GM23338 (cell line): ENCODE data around the gene RASA3. TPM values are rescaled to one million over a fixed set of nuclear protein-coding genes. Genes with fewer than 3 reads are reported as not detected.

ENCODE experiments used
- ATAC-seq: fragments of 200-7000 bp; cut with Tn5 transposase; 3 replicates; pipeline ENCODE4 v1.9.1; 2020
- DNase-seq: peaks from one replicate; pipeline ENCODE4 v3.0.0-alpha.2; 2015; ENCODE audit warnings: low spot score
- H2AFZ ChIP-seq: fragments of 200-600 bp; sonication (generic); 2 replicates; pipeline ENCODE4 v1.8.0; 2016; ENCODE audit warnings: antibody characterized with exemption, mild to moderate bottlenecking, moderate library complexity
- H3F3A ChIP-seq: fragments of 200-600 bp; sonication (generic); replicated peaks from 2 replicates; pipeline ENCODE4 v1.8.0; 2017; ENCODE audit warnings: antibody characterized with exemption, mixed run types, low read depth
- H3K27ac ChIP-seq: fragments of 200-600 bp; sonication (generic); 2 replicates; pipeline ENCODE4 v1.6.1; 2016; ENCODE audit warnings: low read depth
- H3K27me3 ChIP-seq: fragments of 200-600 bp; sonication (generic); 2 replicates; pipeline ENCODE4 v1.8.0; 2016; ENCODE audit warnings: mild to moderate bottlenecking, mixed run types, moderate library complexity; ENCODE audit not compliant: insufficient read depth
- H3K36me3 ChIP-seq: fragments of 200-600 bp; sonication (generic); 2 replicates; pipeline ENCODE4 v1.8.0; 2016; ENCODE audit warnings: mild to moderate bottlenecking; ENCODE audit not compliant: insufficient read depth
- H3K4me1 ChIP-seq: fragments of 200-600 bp; sonication (generic); 2 replicates; pipeline ENCODE4 v1.8.0; 2016; ENCODE audit warnings: mild to moderate bottlenecking, moderate library complexity; ENCODE audit not compliant: insufficient read depth
- H3K4me2 ChIP-seq: fragments of 200-600 bp; sonication (generic); 2 replicates; pipeline ENCODE4 v1.7.1; 2017; ENCODE audit warnings: mixed run types
- H3K4me3 ChIP-seq: fragments of 200-600 bp; sonication (generic); 2 replicates; pipeline ENCODE4 v1.6.1; 2016; ENCODE audit warnings: mixed run types
- H3K79me2 ChIP-seq: fragments of 200-600 bp; sonication (generic); replicated peaks from 2 replicates; pipeline ENCODE4 v1.8.0; 2017; ENCODE audit warnings: mild to moderate bottlenecking; ENCODE audit not compliant: insufficient read depth
- H3K9me2 ChIP-seq: fragments of 200-600 bp; sonication (generic); 2 replicates; pipeline ENCODE4 v1.8.0; 2017; ENCODE audit not compliant: insufficient read depth
- H4K20me1 ChIP-seq: fragments of 200-600 bp; sonication (generic); replicated peaks from 2 replicates; pipeline ENCODE4 v1.8.0; 2017; ENCODE audit warnings: mild to moderate bottlenecking; ENCODE audit not compliant: insufficient read depth
- H3K27ac Mint-ChIP-seq: 2 replicates; pipeline ENCODE4 v1.8.0; 2020; ENCODE audit warnings: inconsistent platforms, mild to moderate bottlenecking, moderate library complexity, mixed read lengths
- H3K27me3 Mint-ChIP-seq: 3 replicates; pipeline ENCODE4 v1.8.0; 2022; ENCODE audit warnings: low read depth, mild to moderate bottlenecking, moderate library complexity, mixed read lengths, inconsistent platforms; ENCODE audit not compliant: insufficient read depth, poor library complexity
- H3K36me3 Mint-ChIP-seq: 3 replicates; pipeline ENCODE4 v1.8.0; 2021; ENCODE audit warnings: low read depth, mild to moderate bottlenecking, inconsistent platforms, moderate library complexity, mixed read lengths
- H3K4me1 Mint-ChIP-seq: 3 replicates; pipeline ENCODE4 v1.8.0; 2020; ENCODE audit warnings: mild to moderate bottlenecking, inconsistent platforms, mixed read lengths
- H3K4me3 Mint-ChIP-seq: 3 replicates; pipeline ENCODE4 v1.8.0; 2021; ENCODE audit warnings: moderate library complexity, mild to moderate bottlenecking, inconsistent platforms, mixed read lengths
- H3K9me3 Mint-ChIP-seq: 3 replicates; pipeline ENCODE4 v1.8.0; 2020; ENCODE audit warnings: moderate library complexity, mild to moderate bottlenecking, inconsistent platforms, mixed read lengths
- CREB1 ChIP-seq: fragments of 250-450 bp; sonication (Bioruptor Pico); IDR thresholded peaks from 2 replicates; pipeline ENCODE4 v1.5.0; 2020; ENCODE audit warnings: low read depth, mild to moderate bottlenecking, moderate library complexity
- CTCF ChIP-seq, 2 experiments: fragments of 200-600 bp in 1 of 2; sonication (generic) in 1 of 2; conservative IDR thresholded peaks; 2 replicates each; pipeline versions ENCODE4 v1.5.1 to v1.6.1; 2016 to 2017; ENCODE audit warnings: antibody characterized with exemption in 2 of 2, low read depth in 2 of 2, mild to moderate bottlenecking in 2 of 2, moderate library complexity in 1 of 2
- EZH2 ChIP-seq: fragments of 200-600 bp; sonication (generic); IDR thresholded peaks from one replicate; pipeline ENCODE4 v1.8.0; 2017; ENCODE audit warnings: antibody characterized with exemption, mild to moderate bottlenecking, low read depth; ENCODE audit not compliant: unreplicated experiment
- EZH2phosphoT487 ChIP-seq: fragments of 200-600 bp; sonication (generic); IDR thresholded peaks from one replicate; pipeline ENCODE4 v1.8.1; 2018; ENCODE audit warnings: antibody characterized with exemption; ENCODE audit not compliant: unreplicated experiment
- JUNB ChIP-seq: IDR thresholded peaks from one replicate; pipeline ENCODE4 v1.6.1; 2016; ENCODE audit warnings: antibody characterized with exemption; ENCODE audit not compliant: unreplicated experiment
- NANOG ChIP-seq: IDR thresholded peaks from 2 replicates; pipeline ENCODE4 v1.6.1; 2016; ENCODE audit warnings: antibody characterized with exemption, borderline replicate concordance
- POLR2AphosphoS5 ChIP-seq: IDR thresholded peaks from 2 replicates; pipeline ENCODE4 v1.6.1; 2016; ENCODE audit warnings: antibody characterized with exemption, low read depth
- STAT1 ChIP-seq: IDR thresholded peaks from one replicate; pipeline ENCODE4 v1.6.1; 2016; ENCODE audit warnings: antibody characterized with exemption; ENCODE audit not compliant: unreplicated experiment
- ZNF114 ChIP-seq: fragments of 250-450 bp; sonication (Bioruptor Pico); IDR thresholded peaks from 2 replicates; pipeline ENCODE4 v1.5.0; 2020; ENCODE audit warnings: mild to moderate bottlenecking, moderate library complexity
- polyA plus RNA-seq: library from polyadenylated mRNA; unstranded; fragments of >200 nt; fragmentation: Nextera tagmentation; extraction: Ambion mirVana; gene quantifications from 2 replicates; pipeline ENCODE4 v1.2.1, GENCODE V29; 2016
- total RNA-seq: library from RNA; depleted of rRNA; stranded (reverse); fragments of >200 nt; shearing (Covaris generic); gene quantifications from 2 replicates; pipeline ENCODE4 v1.2.3, GENCODE V29; 2014
- TF ChIP-seq, protein P1 (sequence below): fragments of 250-450 bp; sonication (Bioruptor Pico); IDR thresholded peaks from 2 replicates; pipeline ENCODE4 v1.5.0; 2020; ENCODE audit warnings: mild to moderate bottlenecking, moderate library complexity
- TF ChIP-seq, protein P2 (sequence below): IDR thresholded peaks from 2 replicates; pipeline ENCODE4 v1.6.1; 2016; ENCODE audit warnings: antibody characterized with exemption
- TF ChIP-seq, protein P3 (sequence below): IDR thresholded peaks from one replicate; pipeline ENCODE4 v1.6.1; 2018; ENCODE audit warnings: antibody characterized with exemption; ENCODE audit not compliant: unreplicated experiment

RASA3 gene
- total and polyA plus RNA-seq, 2 experiments from 2014 or later, result 11.2 to 20.7 TPM

DNA sequence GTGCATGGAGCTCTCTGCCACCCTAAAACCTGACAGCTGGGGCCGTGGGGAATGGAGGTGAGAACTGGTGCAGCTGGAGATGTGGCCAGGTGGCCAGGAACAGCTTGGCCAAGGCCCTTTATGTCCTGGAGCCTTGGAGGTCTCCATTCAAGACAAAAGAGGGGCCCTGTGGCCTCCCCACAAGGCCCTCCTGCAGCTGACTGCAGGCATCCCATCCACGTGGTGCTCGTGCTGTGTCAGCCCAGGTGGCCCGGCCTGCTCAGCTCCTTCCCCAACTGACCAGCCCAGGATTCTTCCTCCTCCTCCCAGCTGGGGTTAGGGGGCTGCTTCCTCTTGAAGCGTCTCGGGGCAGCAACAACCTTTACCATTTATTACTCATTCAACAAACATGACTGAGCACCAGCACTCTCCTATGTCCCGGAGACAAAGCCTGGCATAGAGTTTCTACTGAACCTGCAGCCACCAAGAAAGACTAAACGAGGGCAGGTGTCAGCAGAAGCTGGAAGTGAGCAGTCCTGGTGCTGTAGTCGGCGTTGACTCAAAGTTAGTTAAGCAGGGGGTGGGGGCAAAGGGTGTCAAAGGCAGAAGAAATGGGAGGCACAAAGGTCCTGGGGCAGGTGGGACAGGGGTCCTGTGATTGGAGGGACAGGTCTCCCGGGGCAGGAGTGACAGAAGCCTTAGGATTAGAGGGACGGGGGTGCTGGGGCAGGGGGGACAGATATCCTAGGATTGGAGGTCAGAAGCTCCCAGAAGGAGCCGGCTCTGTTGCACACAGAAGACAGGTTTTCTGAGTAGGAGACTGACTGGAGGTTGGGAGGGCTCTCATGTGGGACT lies 135.3 kb downstream of the RASA3 start:
- H3K27ac ChIP-seq, result no peak overlapping the region
- DNase-seq, result no peak
- H2AFZ ChIP-seq, result no peak overlapping the region
- Mint-ChIP-seq H3K9me3 (no peaks in the 10 kb centered on the region; the same call in 2 of the 3 replicates), H3K27me3 (peaks cover 7% of the 10 kb centered on the region), H3K36me3 (peaks cover 12% of the 10 kb centered on the region), H3K4me3 (no peak overlapping the region), H3K27ac (no peak overlapping the region), H3K4me1 (no peaks in the 10 kb centered on the region)
- no peaks in the 10 kb centered on the region for H3F3A ChIP-seq
- TF ChIP-seq, protein P1, sequence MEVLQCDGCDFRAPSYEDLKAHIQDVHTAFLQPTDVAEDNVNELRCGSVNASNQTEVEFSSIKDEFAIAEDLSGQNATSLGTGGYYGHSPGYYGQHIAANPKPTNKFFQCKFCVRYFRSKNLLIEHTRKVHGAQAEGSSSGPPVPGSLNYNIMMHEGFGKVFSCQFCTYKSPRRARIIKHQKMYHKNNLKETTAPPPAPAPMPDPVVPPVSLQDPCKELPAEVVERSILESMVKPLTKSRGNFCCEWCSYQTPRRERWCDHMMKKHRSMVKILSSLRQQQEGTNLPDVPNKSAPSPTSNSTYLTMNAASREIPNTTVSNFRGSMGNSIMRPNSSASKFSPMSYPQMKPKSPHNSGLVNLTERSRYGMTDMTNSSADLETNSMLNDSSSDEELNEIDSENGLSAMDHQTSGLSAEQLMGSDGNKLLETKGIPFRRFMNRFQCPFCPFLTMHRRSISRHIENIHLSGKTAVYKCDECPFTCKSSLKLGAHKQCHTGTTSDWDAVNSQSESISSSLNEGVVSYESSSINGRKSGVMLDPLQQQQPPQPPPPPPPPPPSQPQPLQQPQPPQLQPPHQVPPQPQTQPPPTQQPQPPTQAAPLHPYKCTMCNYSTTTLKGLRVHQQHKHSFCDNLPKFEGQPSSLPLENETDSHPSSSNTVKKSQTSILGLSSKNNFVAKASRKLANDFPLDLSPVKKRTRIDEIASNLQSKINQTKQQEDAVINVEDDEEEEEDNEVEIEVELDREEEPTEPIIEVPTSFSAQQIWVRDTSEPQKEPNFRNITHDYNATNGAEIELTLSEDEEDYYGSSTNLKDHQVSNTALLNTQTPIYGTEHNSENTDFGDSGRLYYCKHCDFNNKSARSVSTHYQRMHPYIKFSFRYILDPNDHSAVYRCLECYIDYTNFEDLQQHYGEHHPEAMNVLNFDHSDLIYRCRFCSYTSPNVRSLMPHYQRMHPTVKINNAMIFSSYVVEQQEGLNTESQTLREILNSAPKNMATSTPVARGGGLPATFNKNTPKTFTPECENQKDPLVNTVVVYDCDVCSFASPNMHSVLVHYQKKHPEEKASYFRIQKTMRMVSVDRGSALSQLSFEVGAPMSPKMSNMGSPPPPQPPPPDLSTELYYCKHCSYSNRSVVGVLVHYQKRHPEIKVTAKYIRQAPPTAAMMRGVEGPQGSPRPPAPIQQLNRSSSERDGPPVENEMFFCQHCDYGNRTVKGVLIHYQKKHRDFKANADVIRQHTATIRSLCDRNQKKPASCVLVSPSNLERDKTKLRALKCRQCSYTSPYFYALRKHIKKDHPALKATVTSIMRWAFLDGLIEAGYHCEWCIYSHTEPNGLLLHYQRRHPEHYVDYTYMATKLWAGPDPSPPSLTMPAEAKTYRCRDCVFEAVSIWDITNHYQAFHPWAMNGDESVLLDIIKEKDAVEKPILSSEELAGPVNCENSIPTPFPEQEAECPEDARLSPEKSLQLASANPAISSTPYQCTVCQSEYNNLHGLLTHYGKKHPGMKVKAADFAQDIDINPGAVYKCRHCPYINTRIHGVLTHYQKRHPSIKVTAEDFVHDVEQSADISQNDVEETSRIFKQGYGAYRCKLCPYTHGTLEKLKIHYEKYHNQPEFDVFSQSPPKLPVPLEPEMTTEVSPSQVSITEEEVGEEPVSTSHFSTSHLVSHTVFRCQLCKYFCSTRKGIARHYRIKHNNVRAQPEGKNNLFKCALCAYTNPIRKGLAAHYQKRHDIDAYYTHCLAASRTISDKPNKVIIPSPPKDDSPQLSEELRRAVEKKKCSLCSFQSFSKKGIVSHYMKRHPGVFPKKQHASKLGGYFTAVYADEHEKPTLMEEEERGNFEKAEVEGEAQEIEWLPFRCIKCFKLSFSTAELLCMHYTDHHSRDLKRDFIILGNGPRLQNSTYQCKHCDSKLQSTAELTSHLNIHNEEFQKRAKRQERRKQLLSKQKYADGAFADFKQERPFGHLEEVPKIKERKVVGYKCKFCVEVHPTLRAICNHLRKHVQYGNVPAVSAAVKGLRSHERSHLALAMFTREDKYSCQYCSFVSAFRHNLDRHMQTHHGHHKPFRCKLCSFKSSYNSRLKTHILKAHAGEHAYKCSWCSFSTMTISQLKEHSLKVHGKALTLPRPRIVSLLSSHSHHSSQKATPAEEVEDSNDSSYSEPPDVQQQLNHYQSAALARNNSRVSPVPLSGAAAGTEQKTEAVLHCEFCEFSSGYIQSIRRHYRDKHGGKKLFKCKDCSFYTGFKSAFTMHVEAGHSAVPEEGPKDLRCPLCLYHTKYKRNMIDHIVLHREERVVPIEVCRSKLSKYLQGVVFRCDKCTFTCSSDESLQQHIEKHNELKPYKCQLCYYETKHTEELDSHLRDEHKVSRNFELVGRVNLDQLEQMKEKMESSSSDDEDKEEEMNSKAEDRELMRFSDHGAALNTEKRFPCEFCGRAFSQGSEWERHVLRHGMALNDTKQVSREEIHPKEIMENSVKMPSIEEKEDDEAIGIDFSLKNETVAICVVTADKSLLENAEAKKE (CRISPR knock-in tag), result no peak
- TF ChIP-seq POLR2AphosphoS5, result no peak
- TF ChIP-seq EZH2, result no peak
- TF ChIP-seq ZNF114 (CRISPR knock-in tag), result no peak
- TF ChIP-seq, protein P2, sequence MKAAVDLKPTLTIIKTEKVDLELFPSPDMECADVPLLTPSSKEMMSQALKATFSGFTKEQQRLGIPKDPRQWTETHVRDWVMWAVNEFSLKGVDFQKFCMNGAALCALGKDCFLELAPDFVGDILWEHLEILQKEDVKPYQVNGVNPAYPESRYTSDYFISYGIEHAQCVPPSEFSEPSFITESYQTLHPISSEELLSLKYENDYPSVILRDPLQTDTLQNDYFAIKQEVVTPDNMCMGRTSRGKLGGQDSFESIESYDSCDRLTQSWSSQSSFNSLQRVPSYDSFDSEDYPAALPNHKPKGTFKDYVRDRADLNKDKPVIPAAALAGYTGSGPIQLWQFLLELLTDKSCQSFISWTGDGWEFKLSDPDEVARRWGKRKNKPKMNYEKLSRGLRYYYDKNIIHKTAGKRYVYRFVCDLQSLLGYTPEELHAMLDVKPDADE, result no peak
- TF ChIP-seq JUNB, result no peak
- no peak for TF ChIP-seq STAT1
- TF ChIP-seq, protein P3, sequence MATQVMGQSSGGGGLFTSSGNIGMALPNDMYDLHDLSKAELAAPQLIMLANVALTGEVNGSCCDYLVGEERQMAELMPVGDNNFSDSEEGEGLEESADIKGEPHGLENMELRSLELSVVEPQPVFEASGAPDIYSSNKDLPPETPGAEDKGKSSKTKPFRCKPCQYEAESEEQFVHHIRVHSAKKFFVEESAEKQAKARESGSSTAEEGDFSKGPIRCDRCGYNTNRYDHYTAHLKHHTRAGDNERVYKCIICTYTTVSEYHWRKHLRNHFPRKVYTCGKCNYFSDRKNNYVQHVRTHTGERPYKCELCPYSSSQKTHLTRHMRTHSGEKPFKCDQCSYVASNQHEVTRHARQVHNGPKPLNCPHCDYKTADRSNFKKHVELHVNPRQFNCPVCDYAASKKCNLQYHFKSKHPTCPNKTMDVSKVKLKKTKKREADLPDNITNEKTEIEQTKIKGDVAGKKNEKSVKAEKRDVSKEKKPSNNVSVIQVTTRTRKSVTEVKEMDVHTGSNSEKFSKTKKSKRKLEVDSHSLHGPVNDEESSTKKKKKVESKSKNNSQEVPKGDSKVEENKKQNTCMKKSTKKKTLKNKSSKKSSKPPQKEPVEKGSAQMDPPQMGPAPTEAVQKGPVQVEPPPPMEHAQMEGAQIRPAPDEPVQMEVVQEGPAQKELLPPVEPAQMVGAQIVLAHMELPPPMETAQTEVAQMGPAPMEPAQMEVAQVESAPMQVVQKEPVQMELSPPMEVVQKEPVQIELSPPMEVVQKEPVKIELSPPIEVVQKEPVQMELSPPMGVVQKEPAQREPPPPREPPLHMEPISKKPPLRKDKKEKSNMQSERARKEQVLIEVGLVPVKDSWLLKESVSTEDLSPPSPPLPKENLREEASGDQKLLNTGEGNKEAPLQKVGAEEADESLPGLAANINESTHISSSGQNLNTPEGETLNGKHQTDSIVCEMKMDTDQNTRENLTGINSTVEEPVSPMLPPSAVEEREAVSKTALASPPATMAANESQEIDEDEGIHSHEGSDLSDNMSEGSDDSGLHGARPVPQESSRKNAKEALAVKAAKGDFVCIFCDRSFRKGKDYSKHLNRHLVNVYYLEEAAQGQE, result no peak
- no peak for TF ChIP-seq NANOG
- no peak for TF ChIP-seq CTCF (conservative IDR thresholded peaks at IDR 0.05; ENCODE audit: low read depth in 2 of 2)
- no peak for TF ChIP-seq EZH2phosphoT487
- no peak for TF ChIP-seq CREB1 (CRISPR knock-in tag)
- H3K4me1 ChIP-seq, result no peaks in the 10 kb centered on the region
- no peak overlapping the region for H3K4me2 ChIP-seq
- no peaks in the 10 kb centered on the region for H4K20me1 ChIP-seq
- H3K4me3 ChIP-seq, result no peak overlapping the region
- H3K27me3 ChIP-seq, result no peaks in the 10 kb centered on the region
- no peaks in the 10 kb centered on the region for H3K79me2 ChIP-seq
- no peak for ATAC-seq
- H3K36me3 ChIP-seq, result 0 out of 2 replicates have a peak, but pooled peaks cover 2% of the 10 kb centered on the region
- H3K9me2 ChIP-seq, result no peaks in the 10 kb centered on the region
